Activated B cell treated with CpG ODN at 0.5 μM for 24 hours (primary cell): ENCODE results near the gene GNMT. TPM values are rescaled to one million over a fixed set of nuclear protein-coding genes. Genes with fewer than 3 reads are reported as not detected.
"Not testable (repeated sequence)": the region's sequence is repeated elsewhere in the genome, so short reads cannot be mapped to it uniquely, and the experiment has no call there.

Experiments used
- ATAC-seq: fragments of 200-7000 bp; cut with Tn5 transposase; one replicate; pipeline ENCODE4 v1.10.0; 2021; ENCODE audit warnings: low read depth, mild to moderate bottlenecking, moderate library complexity
- CTCF ChIA-PET: fragments of 350-600 bp; sonication (Branson Sonifier 250); formaldehyde crosslinking; loops from one replicate; lab custom pipeline; 2021; ENCODE audit warnings: antibody characterized with exemption; lab: Charles Lee
- POLR2A ChIA-PET: fragments of 350-600 bp; sonication (Branson Sonifier 250); formaldehyde crosslinking; loops from one replicate; lab custom pipeline; 2021; ENCODE audit warnings: antibody characterized with exemption; lab: Charles Lee
- DNase-seq: peaks from one replicate; pipeline ENCODE4 v3.0.0; 2022
- H3K27ac Mint-ChIP-seq: one replicate; pipeline ENCODE4 v1.8.0; 2020; ENCODE audit warnings: mixed read lengths
- H3K27me3 Mint-ChIP-seq: one replicate; pipeline ENCODE4 v1.8.0; 2021; ENCODE audit warnings: mixed read lengths
- H3K36me3 Mint-ChIP-seq: one replicate; pipeline ENCODE4 v1.8.0; 2021; ENCODE audit warnings: low read depth, mixed read lengths
- H3K4me1 Mint-ChIP-seq: one replicate; pipeline ENCODE4 v1.8.0; 2021; ENCODE audit warnings: mixed read lengths
- H3K4me3 Mint-ChIP-seq: one replicate; pipeline ENCODE4 v1.8.0; 2020; ENCODE audit warnings: mild to moderate bottlenecking, mixed read lengths
- H3K9me3 Mint-ChIP-seq: one replicate; pipeline ENCODE4 v1.8.0; 2020; ENCODE audit warnings: mixed read lengths
- CTCF ChIP-seq: fragments of 200-600 bp; IDR thresholded peaks from one replicate; pipeline ENCODE4 v1.8.0; 2022; ENCODE audit warnings: antibody characterized with exemption, mild to moderate bottlenecking
- intact Hi-C: fragments of 100-400 bp; cut with micrococcal nuclease; formaldehyde crosslinking; loops from one replicate; pipeline ENCODE4 v1.15.1; 2024
- total RNA-seq: library from RNA; stranded (reverse); gene quantifications from 2 replicates; pipeline ENCODE4 v1.2.3, GENCODE V29; 2022

Gene GNMT
- total RNA-seq, 1 donor from 2014 or later = 2.3 TPM

GRCh38 chr6:42940493-42941045 is 20.0 kb upstream of the GNMT start:
- ATAC-seq = no peak
- Mint-ChIP-seq H3K4me1 (peaks cover 15% of the 10 kb centered on the region), H3K36me3 (peaks cover 88% of the 10 kb centered on the region), H3K27me3 (no peaks in the 10 kb centered on the region), H3K27ac (peak overlapping the region; percentile 24), H3K9me3 (no peaks in the 10 kb centered on the region), H3K4me3 (no peak overlapping the region)
- no peak for DNase-seq
- ChIA-PET POLR2A (interaction anchor here (1.0 to 3.2 kb wide), 5 partner anchors 11 to 576 kb away, joined by 3 to 23 read pairs (median 4); partner anchors contain the start of genes CNPY3, PEX6, POLR1C and YIPF3), CTCF (no interaction called here)
- intact Hi-C loops = no loop called here
- no peak for TF ChIP-seq CTCF

GRCh38 chr6:42941356-42941755 is 19.2 kb upstream of the GNMT start:
- POLR2A ChIA-PET = interaction anchor here (0.7 to 3.2 kb wide), 5 partner anchors 12 to 62 kb away, joined by 3 to 23 read pairs (median 5); partner anchors contain the start of genes CNPY3 and PEX6
- H3K9me3 Mint-ChIP-seq, H3K4me1 Mint-ChIP-seq, DNase-seq, H3K27me3 Mint-ChIP-seq, ATAC-seq, H3K4me3 Mint-ChIP-seq, H3K27ac Mint-ChIP-seq, intact Hi-C loops, CTCF ChIA-PET: not testable (repeated sequence)
- peaks cover 86% of the 10 kb centered on the region for H3K36me3 Mint-ChIP-seq

- no peak for TF ChIP-seq CTCF
- Mint-ChIP-seq H3K4me3 (no peak overlapping the region), H3K27me3 (no peaks in the 10 kb centered on the region), H3K4me1 (peaks cover 3% of the 10 kb centered on the region), H3K27ac (no peak overlapping the region), H3K36me3 (peaks cover 80% of the 10 kb centered on the region), H3K9me3 (no peaks in the 10 kb centered on the region)
- intact Hi-C loops = no loop called here
- DNase-seq (no peak), ATAC-seq (no peak)
- POLR2A ChIA-PET = interaction anchor here (2.0 kb wide), 1 partner anchor 12 kb away, joined by 19 read pairs; the partner anchor contains the start of gene CNPY3
- CTCF ChIA-PET = no interaction called here
Measured at GRCh38 chr6:42942444-42942843, 18.1 kb upstream of the GNMT start.

GRCh38 chr6:42947950-42948349 is 12.6 kb upstream of the GNMT start:
- DNase-seq = no peak
- CTCF ChIA-PET = no interaction called here

GRCh38 chr6:42952389-42952788 is 8.2 kb upstream of the GNMT start:
- ATAC-seq = no peak
- peaks cover 2% of the 10 kb centered on the region for H3K4me1 Mint-ChIP-seq

More at GRCh38 chr6:42947950-42948349, 12.6 kb upstream of the GNMT start:
- intact Hi-C loops = no loop called here
- POLR2A ChIA-PET = interaction anchor here (0.7 to 1.3 kb wide), 2 partner anchors 18 to 228 kb away, joined by 3 to 7 read pairs; partner anchors contain the start of gene CNPY3
- Mint-ChIP-seq H3K27ac (no peak overlapping the region), H3K27me3 (no peaks in the 10 kb centered on the region), H3K4me3 (no peak overlapping the region), H3K4me1 (peaks cover 2% of the 10 kb centered on the region), H3K36me3 (peaks cover 50% of the 10 kb centered on the region), H3K9me3 (no peaks in the 10 kb centered on the region)
- TF ChIP-seq CTCF = no peak
- no peak for ATAC-seq

GRCh38 chr6:42954405-42954804 is 6.1 kb upstream of the GNMT start:
- not testable (repeated sequence) for H3K9me3 Mint-ChIP-seq

More at GRCh38 chr6:42952389-42952788, 8.2 kb upstream of the GNMT start:
- Mint-ChIP-seq H3K27me3 (no peaks in the 10 kb centered on the region), H3K4me3 (no peak overlapping the region), H3K27ac (no peak overlapping the region), H3K36me3 (peaks cover 20% of the 10 kb centered on the region), H3K9me3 (no peaks in the 10 kb centered on the region)
- CTCF ChIA-PET = interaction anchor here (0.9 kb wide), 1 partner anchor 8 kb away, joined by 3 read pairs; the partner anchor contains the start of gene GNMT
- no peak for TF ChIP-seq CTCF
- intact Hi-C loops = no loop called here
- no peak for DNase-seq
- POLR2A ChIA-PET = interaction anchor here (0.7 kb wide), 1 partner anchor 23 kb away, joined by 6 read pairs; the partner anchor contains the start of gene CNPY3

More at GRCh38 chr6:42954405-42954804, 6.1 kb upstream of the GNMT start:
- intact Hi-C loops, ATAC-seq, H3K36me3 Mint-ChIP-seq, POLR2A ChIA-PET, H3K4me3 Mint-ChIP-seq, DNase-seq, H3K4me1 Mint-ChIP-seq, H3K27me3 Mint-ChIP-seq, H3K27ac Mint-ChIP-seq, CTCF ChIA-PET: not testable (repeated sequence)
